ENCODE data around the gene MAP1LC3B.
A peak's percentile ranks its signal among the peaks of the same experiment; 100 is the strongest.

The MAP1LC3B gene

DNA sequence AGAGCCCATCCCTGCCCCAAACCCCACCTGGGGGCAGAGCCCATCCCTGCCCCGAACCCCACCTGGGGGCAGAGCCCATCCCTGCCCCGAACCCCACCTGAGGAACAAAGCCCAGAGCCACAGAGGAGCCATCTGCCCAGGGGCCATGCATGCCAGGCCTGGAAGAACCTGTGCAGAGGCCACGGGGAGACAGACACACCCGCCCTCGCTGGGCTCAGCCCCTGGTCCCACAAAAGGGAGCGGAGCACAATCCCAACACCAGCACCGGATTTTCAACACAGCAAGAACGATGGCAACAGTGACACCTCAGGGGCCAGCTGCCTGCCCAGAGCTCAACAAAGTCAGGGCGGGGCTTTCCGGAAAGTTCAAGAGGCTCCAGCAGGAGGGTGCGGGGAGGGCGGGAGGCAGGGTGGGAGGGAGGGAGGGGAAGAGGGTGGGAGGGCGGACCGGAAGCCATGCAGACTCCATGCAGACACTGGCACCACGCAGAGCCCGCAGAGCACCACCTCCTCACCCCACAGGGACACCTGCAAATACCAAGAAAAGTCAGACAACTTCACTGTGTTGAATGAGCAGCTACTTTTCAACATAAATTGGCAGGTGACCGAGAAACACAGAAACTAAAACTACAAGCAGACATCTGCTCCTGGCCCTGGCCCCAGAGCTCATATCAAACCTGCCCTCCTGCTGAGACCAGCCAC is 47.1 kb upstream of the MAP1LC3B start:
- Histone ChIP-seq H3K27ac (no peak overlapping the region), H3K36me3 (peaks cover 20% of the 10 kb centered on the region), H3K9me3 (ENCODE audit: severe bottlenecking) (no peaks in the 10 kb centered on the region), H3K27me3 (ENCODE audit: insufficient read depth, low read depth, severe bottlenecking) (no peaks in the 10 kb centered on the region), H3K4me3 (ENCODE audit: low read depth, low read length) (no peak overlapping the region)
- TF ChIP-seq, protein P1, sequence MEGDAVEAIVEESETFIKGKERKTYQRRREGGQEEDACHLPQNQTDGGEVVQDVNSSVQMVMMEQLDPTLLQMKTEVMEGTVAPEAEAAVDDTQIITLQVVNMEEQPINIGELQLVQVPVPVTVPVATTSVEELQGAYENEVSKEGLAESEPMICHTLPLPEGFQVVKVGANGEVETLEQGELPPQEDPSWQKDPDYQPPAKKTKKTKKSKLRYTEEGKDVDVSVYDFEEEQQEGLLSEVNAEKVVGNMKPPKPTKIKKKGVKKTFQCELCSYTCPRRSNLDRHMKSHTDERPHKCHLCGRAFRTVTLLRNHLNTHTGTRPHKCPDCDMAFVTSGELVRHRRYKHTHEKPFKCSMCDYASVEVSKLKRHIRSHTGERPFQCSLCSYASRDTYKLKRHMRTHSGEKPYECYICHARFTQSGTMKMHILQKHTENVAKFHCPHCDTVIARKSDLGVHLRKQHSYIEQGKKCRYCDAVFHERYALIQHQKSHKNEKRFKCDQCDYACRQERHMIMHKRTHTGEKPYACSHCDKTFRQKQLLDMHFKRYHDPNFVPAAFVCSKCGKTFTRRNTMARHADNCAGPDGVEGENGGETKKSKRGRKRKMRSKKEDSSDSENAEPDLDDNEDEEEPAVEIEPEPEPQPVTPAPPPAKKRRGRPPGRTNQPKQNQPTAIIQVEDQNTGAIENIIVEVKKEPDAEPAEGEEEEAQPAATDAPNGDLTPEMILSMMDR (IDR thresholded peaks at IDR 0.05; ENCODE audit: low read depth, low read length) = no peak
- no peak for DNase-seq

DNA sequence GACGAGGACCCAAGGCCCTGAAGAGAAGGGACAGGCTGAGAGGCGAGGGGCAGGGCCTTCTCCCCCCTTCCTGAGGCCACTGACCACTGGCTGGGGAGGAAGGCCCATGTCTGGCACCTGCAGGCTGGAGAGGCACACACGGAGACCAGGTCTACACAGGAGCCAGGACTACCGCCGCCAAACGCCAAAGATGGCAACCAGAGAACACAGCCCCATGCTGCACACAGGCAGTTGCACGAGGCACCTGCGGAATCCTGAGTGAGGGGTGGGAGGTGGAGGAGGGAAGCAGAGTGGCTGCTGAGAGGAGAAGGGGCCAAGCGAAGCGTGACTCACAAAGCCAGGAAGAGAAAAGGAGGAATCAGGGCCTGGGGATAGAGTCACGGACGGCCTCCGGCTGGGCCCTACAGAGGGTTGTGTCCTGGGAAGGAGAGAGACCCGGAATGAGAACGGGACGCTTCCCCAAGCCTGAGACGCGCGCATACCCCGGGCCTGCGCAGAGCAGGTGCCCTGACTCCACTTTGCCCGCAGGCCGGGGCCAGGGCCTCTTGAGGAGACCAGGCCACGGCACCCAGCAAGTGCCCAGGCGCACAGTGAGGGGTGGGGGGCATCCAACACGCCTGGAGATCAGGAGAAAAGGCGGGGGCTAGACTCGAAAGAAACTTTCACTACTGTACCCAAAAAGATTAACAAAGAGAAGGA is 46.3 kb upstream of the MAP1LC3B start:
- no peak for DNase-seq
- TF ChIP-seq, protein P1 (IDR thresholded peaks at IDR 0.05; ENCODE audit: low read depth, low read length) = no peak
- no peaks in the 10 kb centered on the region for H3K27me3 ChIP-seq (ENCODE audit: insufficient read depth, low read depth, severe bottlenecking)
- H3K36me3 ChIP-seq = peaks cover 20% of the 10 kb centered on the region
- H3K27ac ChIP-seq = no peak overlapping the region
- H3K9me3 ChIP-seq (ENCODE audit: severe bottlenecking) = no peaks in the 10 kb centered on the region
- H3K4me3 ChIP-seq (ENCODE audit: low read depth, low read length) = no peak overlapping the region

DNA sequence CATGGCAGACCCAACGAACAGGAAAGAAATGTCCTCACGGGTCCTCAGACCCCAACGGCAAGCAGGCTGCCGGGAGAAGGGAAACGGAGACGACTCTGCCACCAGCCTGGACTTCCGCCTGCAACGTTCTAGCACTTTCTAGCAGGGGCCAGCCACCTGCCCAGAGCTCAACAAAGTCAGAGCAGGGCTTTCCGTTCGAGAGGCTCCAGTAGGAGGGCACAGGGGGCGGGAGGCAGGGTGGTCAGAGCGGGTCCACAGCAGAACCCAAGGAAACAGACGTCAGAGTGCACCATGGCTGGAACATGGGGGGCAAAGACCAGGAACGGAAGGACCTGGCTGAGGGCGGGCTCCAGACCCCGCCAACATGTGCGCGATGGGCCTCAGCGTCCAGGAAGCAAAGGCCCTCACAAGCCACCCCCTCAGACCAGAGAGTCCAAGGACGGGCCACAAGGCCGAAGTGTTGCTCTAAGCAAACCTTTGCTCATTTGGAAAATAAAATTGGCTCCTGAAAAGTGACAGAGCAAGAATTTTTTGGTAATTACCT is 45.5 kb upstream of the MAP1LC3B start:
- no peak overlapping the region for H3K27ac ChIP-seq
- no peaks in the 10 kb centered on the region for H3K9me3 ChIP-seq (ENCODE audit: severe bottlenecking)
- H3K27me3 ChIP-seq (ENCODE audit: insufficient read depth, low read depth, severe bottlenecking) = no peaks in the 10 kb centered on the region
- TF ChIP-seq, protein P1 (IDR thresholded peaks at IDR 0.05; ENCODE audit: low read depth, low read length) = no peak
- no peak overlapping the region for H3K4me3 ChIP-seq (ENCODE audit: low read depth, low read length)
- DNase-seq = no peak
- H3K36me3 ChIP-seq = peaks cover 20% of the 10 kb centered on the region

DNA sequence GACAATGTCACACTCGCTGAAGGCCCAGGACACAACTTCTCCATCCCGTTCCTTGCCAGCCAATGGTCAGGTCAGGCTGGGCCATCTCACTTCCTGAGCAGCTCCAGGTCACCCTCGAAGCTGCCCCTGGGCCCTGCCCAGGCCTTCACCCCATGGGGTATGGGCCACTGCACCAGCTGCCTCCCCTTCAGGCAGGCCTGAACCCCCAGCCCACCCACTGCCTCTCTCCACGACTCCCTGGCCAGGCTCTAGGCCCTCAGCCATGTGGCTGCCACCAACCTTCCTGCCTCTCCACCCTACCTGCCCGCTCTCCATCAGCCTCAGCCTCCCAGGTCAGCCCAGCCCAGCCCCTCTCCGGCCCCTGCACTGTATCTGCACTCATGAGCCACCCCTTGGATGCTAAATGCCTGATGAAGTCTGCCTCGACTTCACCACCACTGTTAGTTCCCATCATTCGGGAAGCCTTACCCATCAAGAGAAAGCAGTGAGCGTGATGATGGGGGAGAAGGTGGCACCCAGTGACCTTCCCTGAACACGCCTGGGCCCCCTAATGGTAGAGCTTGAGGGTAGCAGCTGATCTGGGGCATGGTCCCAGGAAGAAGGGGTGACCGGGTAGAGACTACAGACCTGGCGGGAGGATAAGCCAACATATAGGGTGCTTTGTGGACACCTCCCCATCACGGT is 44.1 kb upstream of the MAP1LC3B start:
- Histone ChIP-seq H3K27me3 (ENCODE audit: insufficient read depth, low read depth, severe bottlenecking) (no peaks in the 10 kb centered on the region), H3K27ac (peak overlapping the region; percentile 98), H3K4me3 (ENCODE audit: low read depth, low read length) (no peak overlapping the region), H3K36me3 (peaks cover 10% of the 10 kb centered on the region), H3K9me3 (ENCODE audit: severe bottlenecking) (no peaks in the 10 kb centered on the region)
- no peak for DNase-seq
- TF ChIP-seq, protein P1 (IDR thresholded peaks at IDR 0.05; ENCODE audit: low read depth, low read length) = no peak

DNA sequence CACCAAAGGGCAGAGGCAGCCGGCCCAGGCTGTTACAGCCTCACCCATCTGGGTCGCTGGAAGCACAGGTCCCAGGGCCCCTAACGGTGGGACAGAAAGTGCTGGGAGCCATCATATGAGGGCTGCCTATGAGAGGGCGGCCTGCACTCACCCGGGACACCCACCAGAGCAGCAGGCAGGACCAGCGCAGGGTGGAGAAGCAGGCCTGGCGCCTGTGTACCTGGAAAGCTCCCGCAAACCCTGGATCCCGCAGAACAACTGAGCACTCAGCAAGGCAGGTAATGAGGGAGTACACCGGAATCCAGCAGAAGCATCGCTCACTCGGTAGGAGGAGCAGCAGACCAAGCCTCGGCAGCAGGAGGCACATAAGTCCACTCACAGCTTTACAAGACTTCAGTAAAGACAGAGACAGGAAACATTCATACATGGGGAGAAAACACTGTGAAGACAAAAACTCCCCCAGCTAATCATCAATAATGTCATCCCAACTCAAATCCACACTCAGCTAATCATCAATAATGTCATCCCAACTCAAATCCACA is 43.4 kb upstream of the MAP1LC3B start:
- TF ChIP-seq, protein P1 (IDR thresholded peaks at IDR 0.05; ENCODE audit: low read depth, low read length) = peak; percentile 51
- peak; percentile 52 for DNase-seq
- Histone ChIP-seq H3K27ac (peak overlapping the region; percentile 98), H3K27me3 (ENCODE audit: insufficient read depth, low read depth, severe bottlenecking) (no peaks in the 10 kb centered on the region), H3K4me3 (ENCODE audit: low read depth, low read length) (no peak overlapping the region), H3K9me3 (ENCODE audit: severe bottlenecking) (no peaks in the 10 kb centered on the region), H3K36me3 (peaks cover 7% of the 10 kb centered on the region)
